CD4-positive, alpha-beta T cell treated with Interleukin-17A for 4 hours (primary cell): ENCODE data around the gene GUCY1B1.

Source experiments
- DNase-seq: peaks from one replicate; pipeline ENCODE4 v3.0.0-alpha.2; 2020; ENCODE audit warnings: mixed read lengths

The GUCY1B1 gene

DNA sequence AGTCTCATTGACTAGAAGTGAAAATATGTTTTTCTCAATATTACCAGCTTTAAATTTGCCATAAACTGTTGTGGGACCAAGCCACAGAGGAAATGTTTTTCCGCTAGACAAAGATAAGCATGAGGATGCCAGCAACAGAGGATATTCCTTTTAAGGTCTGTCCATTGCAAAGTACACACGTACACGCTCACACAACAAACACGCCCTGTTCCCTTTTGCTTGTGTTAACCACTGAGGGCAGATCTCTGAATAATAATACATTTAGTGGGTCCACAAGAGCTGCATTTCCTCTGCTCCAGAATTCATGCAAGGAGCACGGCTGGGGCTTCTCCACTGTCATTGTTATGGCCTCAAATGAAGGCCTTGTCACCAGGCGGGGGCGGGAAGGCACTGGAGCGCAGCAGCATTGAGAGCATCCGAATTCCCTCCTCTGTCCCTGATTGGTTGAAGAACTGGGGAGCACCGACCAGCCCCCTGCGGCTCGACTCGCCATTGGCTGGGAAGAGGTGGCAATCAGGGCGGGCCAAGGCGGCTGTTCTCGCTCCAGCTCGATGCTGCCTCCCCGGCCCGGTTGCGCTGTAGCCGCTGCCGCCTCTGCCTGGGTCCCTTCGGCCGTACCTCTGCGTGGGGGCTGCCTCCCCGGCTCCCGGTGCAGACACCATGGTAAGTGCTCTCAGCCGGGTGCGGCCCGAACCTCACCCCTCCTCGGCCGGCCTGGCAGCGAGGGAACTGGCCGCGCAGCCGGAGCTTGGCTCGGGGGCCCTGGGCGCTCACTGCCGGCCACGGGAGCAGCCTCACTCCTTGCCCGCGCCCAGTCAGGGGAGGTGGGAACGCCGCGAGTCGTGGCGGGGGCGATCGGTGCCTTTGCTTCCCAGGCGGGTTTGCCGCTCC, at the start of gene GUCY1B1:
Gene GUCY1B1 (plus strand): TSS at position 541 of the 891 bp plus-strand sequence. CDS start 120 bp downstream, at position 661.
- DNase-seq = peak; percentile 54

DNA sequence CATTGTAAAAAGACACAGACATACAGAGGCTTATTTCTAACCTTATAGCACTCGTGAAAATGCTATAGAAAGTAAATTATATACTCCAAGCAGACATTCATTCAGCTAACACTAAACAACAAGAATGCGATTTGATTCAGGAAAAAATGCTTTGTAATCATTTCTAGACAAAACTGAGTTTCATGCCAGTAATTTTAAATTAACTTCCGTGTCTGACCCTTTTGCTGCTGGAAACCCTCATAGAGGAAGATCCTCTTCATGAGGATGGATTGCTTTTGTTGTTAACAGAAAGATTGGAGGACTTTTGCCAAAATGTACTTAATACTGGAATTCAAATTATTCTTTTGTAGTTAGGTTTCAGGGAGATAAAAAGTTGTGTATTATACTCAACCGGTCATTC, 48.9 kb upstream of the GUCY1B1 start:
- DNase-seq = no peak

DNA sequence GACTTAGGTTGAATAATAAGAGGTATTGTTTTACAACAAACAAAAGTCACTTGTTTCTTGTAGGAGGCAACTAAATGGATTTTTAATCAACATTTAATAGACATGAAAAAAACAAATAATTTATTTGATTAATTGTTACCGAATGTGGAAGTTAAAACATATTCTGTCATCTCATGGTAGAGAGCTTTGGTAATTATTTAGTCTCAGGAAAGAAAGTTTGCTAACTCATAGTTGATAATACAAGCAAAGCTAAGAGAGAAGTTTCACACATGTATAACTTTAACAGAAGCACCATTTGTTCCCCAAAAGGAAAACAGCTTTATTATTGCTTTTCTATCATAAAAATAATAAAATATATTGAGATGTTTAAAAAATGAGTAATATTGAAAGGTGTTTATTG, 47.3 kb upstream of the GUCY1B1 start:
- no peak for DNase-seq

DNA sequence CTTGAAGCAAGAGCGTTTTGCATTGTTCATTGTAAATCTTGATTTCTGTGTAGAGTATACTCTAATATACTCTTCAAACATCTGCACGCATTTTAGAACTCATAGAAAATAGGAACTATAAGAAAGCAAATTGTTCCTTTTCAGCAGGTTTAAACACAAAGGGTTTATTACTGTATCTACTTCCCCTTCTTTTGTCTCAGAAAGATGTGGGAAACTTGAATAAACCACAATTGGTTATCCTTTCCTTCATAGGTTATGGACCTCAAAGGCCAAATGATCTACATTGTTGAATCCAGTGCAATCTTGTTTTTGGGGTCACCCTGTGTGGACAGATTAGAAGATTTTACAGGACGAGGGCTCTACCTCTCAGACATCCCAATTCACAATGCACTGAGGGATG, 46.0 kb upstream of the GUCY1B1 start:
- DNase-seq = no peak

DNA sequence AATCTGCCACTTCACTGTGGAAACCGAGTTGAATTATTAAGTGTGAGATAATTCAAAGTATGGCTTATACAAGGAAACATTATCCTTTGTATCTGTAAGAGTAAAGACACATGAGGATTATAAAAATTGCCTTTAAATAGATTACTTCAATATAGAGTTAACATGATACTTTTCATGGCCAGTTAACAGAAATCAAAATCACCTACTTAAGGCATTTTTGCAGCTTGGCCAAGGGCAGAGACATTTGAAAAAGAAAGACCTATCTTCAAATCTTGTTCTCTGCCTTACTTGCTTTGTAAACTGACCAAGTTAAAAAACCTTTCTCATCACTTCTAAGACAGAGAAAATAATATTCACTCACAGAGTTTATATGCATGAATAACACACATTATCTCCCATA, 44.9 kb upstream of the GUCY1B1 start:
- DNase-seq = no peak

DNA sequence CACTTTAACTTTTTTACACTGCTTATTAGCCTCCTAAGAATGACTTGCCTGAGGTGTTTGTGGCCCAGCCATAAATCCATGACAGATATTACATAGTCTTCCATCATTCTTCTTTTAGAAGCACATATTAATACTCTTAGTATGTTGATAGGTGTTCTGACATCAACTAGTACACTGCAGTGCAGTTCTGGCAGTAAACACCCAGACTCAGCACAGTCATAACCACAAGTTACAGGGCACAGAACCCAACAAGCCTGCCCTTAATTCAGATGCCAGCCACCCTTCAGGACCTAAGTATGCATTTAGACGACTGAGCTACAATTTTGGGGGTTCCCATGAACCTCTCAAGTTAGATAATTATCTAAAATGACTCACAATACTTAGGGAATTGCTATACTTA, 36.5 kb upstream of the GUCY1B1 start:
- DNase-seq = no peak

DNA sequence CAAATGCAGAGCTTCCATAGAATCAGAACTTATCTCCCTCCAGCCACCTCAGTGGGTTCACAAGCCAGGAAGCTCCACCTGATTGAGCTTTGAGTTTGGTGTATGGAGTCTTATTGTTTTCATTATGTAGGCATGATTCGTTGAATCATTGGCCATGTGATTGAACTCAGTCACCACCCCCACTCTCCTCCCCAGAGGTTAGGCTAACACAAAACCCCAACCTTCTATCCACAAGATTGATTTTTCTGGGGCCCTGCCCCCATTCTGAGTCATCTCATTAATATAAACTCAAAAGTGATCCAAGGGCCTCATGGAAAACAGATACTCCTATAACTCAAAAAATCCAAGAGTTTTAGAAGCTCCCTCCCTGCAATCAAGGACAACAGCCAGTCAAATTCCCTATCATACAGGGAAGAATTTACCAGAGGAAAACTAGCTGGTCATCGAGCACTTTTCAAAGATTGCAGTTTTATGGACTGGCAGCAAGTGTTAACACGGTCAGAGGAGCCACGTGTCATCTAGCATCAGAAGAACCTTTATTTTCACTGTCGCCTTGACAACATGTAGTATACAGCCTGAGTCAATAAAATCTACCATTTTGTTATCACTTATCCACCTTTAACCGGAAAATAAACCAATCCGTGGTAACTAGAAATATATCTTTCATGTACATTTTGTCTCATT, 35.9 kb upstream of the GUCY1B1 start:
- DNase-seq = no peak

DNA sequence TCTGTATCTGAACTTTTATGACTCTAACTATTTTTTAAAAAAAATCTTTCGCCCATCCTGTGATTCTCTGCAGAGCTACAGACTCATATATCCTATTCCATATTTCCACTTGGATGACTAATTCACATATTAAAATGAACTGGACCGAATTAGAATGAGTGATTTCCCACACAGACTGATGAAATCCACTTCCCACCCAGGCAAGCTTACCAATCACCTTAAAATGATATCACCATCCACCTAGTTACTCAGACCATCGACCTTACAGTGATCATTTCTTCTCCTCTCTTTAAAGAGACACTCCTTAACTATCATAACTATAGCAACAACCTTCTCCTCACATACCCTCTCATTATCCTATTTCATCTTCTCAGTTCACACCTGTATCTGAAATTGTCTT, 34.1 kb upstream of the GUCY1B1 start:
- DNase-seq = no peak

DNA sequence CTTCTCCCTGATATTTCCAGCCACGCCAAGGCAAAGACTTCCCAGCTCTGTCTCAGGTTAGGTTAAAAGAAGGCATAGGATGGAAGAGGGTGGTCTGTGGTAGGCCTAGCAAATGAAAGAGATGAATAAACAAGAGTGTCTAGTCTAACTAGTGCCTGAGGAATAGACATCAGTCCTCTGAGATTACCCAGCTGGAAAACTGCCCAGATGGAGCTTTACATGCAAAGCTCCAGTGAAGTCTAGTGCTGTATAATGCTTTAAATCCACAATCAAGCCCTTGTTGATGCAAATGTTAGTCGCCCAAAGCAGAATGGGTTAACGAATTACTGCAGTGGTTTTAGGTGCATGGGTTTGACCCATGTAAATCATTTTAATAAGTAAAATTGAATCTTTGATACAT, 24.8 kb upstream of the GUCY1B1 start:
- DNase-seq = no peak

DNA sequence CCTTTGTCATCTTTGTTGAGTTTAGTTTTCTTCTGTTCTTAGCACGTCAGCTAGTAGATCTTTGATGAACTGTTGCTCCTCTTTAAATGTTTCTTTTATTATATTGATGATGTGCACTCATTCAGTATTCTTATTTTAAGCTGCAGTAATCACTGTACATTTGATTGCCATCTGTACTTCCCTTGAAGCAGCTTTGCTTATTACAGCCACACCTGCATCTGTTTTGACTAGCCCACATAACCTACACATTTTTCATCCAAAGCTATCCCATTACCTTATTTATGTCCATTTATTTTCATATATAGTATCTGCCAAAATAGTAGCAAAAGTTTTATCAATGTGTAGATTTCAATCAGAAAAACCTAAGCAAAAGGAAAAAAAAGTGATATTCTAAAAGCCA, 23.9 kb upstream of the GUCY1B1 start:
- no peak for DNase-seq

DNA sequence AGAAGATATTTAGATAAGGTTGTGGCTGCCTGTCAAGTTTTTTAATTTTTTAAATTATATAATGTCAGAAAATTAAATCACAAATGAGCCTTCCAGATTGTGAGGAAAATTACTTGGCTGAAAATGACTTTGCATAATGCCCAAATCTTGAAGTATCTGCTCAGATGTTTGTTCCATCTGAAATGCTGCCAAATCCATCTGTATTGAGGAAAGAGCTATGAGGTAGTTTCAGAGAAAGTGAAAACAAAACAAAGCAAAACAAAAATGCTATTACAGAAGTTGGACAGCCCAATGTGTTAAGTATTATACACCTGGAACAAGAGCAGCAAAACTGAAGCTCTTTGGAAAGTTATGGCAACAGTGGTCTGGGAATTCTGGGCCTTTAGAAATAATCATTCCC, 23.3 kb upstream of the GUCY1B1 start:
- no peak for DNase-seq

DNA sequence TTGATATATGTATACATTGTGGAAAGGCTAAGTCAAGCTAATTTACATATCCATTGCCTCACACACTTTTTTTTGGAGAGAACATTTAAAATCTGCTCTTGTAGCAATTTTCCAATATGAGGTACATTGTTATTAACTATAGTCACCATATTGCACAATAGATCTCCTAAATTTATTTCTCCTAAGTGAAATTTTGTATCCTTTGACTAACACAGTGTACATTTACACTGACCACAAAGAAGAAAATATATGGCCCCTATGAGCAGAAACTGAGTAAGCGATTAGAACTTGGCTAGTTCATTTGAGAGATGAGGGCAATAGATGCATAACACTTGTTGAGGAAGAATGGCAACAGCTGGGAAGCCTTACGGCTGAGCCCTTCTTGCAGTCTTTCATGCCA, 20.3 kb upstream of the GUCY1B1 start:
- DNase-seq = no peak

DNA sequence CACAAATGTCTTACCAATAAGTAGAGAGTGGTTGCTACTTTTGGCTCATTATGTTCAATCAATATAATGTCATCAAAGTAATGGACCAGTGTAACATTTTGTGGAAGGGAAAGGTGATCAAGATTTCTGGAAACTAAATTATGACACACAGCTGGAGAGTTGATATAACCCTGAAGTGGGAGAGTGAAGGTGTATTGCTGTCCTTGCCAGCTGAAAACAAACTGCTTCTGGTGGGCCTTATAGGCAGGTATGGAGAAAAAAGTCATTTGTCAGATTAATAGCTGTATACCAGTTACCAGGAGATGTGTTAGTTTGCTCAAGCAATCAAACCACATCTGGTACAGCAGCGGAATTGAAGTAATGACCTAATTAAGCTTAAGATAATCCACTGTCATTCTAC, 17.3 kb upstream of the GUCY1B1 start:
- no peak for DNase-seq

DNA sequence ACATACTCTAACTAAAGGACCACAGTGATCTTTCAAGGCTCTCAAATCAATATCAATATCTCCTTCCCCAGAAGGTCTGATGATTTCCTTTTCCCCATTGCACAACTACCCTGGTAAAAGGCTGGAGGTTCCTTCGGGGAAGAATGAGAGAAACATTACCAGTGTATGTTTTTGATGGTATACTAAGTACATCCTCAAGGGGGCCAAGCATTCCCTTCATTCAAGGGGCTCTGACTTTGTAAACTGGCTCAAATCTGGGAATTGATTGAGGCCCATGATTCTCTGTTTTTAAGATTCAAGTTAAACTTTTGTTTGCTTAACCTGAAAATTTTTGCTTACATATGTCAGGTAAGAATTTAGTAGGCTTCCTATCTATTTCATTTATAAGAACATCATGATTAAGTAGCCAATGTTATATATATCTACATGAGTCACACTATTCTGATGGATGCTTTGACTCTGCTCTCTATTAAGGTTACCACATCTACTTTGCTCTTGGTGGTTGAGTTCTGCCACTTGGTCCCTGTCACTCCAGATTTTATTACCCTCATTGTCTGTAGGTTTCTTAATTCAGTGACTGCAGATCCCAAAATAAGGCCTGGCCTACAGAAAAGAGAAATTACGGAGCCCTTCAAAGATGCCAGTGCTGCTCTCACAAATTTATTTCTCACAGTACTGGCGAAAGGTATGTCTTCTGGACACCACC, 16.4 kb upstream of the GUCY1B1 start:
- no peak for DNase-seq

DNA sequence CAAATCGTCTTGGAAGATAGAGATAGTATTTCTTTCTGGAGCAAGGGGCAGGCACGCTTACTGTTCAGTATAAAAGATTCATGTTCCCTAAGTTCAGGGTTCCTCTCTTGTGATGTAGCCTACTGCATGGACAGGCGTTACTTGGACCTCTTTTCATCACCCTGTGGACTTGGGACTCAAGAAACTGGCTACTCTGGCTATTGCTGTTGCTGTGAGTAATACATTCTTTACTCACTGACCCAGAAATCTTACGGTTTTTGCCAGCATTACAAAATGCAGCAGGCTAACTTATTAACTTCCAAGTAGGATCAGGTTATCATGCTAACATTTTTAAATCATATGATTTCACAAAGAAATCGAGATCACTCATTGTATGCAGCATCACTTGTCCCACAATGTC, 12.8 kb upstream of the GUCY1B1 start:
- no peak for DNase-seq

DNA sequence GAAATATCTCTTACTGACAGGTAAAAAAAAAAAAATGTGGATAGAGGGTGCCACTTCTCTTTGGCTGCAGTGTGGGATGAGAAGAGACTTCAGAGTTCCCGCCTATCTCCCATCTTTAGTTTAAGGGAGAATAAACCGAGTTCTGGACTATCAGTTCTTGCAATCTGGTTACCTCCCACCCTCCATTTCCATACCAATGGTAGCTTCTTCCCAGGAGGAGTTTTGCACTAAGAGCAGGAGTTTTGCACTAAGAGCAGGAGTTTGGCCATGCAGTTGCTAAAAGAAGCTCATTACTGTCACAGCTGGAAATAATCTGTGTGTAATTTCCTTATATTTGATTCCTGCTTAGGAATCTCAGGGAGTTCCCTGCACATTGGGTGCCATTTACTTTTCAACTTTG, 10.8 kb upstream of the GUCY1B1 start:
- DNase-seq = no peak

DNA sequence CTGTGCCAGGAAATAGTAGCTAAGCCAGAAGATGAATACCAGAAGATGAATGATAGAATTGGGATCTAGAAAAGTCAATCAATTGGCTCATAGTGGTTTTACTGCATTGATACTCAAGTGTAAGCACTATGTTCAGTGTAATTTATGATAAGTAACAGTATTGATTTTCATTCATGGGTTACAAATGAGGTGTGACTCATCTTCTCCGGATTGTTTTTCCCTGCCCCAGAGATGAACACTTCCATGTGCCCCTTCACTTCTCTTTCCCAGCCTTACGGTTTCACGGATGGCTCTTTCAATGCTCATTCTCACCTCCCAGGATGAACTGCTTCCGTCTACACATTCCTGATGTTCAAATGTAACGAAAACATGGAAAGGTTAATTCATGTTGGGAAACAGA, 9.8 kb upstream of the GUCY1B1 start:
- no peak for DNase-seq

DNA sequence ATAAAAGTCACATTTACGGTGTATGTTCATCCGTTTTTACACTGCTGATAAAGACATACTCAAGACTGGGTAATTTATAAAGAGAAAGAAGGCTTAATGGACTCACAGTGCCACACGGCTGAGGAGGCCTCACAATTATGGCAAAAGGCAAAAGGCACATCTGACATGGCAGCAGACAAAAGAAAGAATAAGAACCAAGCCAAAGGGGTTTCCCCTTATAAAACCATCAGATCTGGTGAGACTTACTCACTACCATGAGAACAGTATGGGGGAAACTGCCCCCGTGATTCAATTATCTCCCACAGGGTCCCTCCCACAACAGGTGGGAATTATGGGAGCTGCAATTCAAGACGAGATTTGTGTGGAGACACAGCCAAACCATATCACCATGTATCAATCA, 7.3 kb upstream of the GUCY1B1 start:
- DNase-seq = no peak

DNA sequence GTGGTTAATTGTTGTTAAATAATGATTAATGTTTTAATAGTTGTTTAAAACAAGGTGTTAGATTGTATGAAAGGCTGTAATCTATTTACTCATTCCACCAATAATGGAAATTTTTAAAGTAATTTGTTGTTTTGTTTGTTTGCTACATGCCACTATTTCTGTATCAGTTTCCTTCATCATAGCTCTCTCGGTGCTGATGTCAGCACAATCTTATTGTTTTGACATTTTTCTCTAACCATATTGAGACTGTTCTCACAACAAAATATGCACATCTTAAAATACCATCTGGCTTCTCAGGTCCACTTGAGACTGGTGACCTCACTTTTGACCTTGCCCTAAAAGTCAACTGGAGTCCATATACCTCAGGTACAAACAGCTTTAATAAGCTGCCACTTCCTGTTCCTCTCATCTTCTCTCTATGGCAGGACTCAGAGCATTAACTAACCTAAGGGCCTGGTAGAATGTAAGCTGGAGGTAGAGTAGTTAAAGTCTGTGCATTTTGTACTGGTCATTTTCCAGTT, 1.0 kb upstream of the GUCY1B1 start:
- no peak for DNase-seq

DNA sequence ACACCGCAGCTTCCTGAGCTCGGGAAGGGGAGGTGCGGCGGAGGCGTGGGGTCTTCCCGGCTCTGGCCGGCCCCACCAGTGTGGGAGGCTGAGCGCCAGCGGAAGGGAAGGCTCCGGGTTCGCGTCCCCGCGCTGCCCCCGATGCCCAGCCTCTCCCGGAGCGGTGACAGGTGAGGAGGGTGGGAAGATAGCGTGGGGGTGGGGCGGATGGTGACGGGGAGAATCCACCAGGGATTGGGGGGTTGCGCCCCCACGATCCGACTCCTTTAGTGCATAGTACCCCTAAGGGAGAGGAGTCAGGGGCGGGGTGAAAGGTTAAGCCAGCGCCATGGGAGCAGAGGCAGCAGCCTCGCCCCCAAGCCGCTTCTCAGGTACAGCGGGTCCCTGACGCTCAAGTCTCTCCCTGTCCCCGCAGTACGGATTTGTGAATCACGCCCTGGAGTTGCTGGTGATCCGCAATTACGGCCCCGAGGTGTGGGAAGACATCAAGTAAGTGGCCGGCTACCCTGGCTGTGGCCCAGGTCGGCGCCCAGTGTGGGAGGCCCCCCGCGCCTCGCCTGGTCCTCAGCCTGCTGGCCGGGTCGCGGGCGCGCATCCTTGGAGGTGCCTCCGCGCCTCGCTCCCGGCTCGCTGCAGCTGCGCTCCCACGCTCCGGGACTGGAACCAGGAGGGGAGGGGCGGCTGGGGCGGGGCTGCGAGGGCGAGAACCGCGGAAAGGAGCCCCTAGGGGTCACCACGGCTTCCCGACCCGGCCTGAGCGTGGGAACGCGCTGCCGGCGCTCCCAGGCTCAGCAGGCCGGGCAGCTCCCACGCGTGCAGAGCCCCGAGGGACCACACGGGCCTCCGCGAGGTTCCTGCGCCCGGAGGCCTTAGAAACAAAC, 791 bp downstream of the GUCY1B1 start:
- DNase-seq = no peak

DNA sequence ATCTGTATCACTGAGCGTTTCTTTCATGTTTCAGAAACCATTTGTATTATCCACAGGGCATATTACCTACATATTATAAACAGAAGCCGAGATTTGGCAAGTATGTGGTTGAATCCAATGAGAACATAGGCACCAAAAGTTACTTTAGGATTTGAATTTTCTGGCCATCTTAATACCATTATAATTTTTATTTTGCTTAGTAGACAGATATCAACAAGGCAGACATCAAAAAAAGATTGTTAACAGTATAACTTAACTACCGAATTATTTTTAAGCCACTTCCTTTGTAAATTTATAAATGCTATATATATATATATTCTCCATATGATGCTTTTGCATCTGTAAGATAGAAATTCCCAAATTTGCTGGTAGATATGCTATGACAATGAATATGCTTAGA, 2.2 kb downstream of the GUCY1B1 start:
- DNase-seq = no peak

DNA sequence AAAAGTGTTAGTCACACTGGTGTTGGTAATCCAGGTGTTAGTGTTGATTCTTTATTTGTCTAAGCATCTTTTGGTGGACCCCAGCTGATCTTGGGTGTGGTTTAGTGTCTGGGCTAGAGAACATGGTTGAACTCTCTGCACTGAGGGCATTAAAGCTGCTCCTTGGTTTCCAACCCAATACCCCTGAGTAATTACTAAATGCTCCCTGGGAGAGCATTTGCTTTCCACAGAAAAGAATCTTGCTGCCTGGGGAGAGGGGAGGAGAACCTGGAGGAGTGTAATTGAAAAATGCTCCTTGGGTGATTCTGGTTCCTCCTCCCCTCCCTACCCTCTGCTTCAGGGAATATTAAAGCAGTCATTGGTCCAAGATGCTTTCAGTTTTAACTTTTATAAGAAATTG, 3.1 kb downstream of the GUCY1B1 start:
- no peak for DNase-seq

DNA sequence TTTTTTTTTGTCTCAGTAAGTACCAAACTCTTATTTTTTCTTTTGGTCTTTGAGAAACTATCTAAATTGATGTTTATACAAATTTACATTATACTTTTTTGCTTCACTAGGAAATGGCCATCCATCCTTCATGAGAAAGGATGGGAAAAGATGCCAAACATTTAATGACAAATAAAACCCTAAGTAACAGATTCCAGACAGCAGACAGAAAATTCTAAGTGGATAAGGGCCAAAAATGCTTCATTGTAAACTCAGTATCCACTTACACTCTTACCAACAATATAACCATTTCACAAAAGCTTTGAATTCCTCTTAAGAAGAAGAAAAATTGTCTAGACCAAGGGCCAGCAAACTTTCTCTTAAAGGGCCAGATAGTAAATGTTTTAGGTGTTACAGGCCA, 3.5 kb downstream of the GUCY1B1 start:
- DNase-seq = no peak
